LoVo (cell line): ENCODE data around the gene GFOD2.
A peak's percentile ranks its signal among the peaks of the same experiment; 100 is the strongest.

Experiments used
- DNase-seq: peaks from one replicate; pipeline ENCODE4 v3.0.0-alpha.2; 2016; ENCODE audit warnings: low spot score

GFOD2 gene

DNA sequence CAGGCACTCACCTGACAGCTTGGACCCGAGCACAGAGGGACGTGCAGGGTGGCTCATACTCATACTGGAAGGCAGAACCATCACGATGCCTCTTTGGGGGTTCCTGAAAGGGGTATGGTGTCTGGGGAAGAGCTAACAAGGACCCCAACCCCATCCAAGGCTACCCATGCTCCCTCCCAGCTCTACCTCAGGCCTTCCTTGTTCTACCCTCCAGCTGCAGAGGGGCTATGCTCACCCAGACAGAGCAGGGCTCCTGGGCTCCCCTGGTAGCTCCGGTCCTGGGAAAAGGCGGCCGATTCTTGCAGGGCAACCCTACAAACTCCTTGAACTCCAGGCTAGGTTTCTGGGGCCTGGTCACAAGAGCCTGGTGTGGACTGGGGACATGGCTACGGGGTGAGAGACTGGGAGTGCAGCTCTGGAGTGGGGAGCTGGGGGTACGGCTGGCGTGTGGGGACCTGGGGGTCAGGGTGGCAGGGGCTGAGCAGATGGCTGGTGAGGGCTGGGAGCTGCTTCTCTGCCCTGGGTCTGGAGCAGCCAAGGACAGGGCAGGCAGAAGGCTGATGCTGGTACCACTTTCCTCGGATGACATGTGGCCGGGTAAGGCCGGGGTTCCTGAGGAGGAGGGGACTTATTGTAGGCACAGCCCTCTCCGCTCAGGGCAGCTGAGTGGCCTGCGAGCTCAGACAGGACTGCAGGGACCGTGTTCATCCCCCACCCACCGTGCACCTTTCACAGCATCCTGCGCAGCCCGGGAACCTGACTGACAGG is 61.2 kb downstream of the GFOD2 start:
- DNase-seq: no peak

DNA sequence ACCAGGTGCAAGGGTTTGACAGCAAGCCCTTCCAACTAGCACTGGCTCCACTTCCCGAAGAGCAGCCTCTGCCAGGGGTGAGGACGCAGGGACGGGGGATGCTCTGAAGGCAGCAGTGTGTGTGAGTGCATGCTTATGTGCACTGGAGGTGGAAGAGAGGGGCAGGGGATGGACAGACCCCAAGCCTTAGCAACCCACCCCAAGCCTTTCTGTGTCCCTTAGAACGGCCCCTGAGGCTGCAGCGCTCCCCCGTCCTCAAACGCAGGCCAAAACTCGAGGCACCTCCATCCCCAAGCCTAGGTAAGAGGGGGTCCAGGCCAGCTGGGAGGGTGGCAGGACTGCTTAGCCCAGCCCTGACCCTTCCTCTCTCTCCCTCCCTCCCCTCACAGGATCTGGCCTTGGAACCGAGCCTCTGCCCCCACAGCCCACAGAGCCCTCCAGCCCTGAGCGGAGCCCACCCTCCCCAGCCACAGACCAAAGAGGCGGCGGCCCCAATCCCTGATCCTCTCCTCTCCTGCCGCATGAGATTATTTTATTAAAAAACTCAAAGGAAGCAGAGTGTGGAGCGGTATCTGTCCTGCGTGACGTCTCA is 62.0 kb downstream of the GFOD2 start:
- DNase-seq: no peak

DNA sequence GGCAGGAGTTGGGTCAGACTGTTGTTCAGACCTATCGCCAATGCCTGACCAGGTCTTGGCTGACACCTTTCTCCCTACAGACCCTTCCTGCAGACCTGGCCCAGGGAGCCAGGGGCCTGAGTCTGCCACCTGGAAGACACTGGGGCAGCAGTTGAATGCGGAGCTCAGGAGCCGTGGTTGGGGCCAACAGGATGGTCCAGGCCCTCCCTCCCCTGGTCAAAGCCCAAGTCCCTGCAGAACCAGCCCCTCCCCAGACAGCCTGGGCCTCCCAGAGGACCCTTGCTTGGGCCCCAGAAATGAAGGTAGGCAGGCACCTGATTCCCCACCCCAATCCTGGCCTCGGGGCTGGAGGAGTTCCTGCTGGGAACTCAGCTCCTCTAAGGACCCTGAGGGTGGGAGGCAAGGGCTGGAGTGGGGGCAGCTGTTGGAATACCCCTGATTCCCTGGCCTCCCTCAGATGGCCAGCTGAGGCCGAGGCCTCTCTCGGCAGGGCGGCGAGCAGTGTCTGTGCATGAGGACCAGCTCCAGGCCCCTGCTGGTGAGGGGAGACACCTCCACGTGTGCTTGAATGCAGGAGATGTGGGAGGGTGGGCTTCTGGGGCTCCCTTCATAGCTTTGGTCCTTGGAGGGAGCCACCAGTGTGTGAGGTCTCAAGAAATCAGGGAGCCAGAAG is 62.6 kb downstream of the GFOD2 start:
- no peak for DNase-seq

DNA sequence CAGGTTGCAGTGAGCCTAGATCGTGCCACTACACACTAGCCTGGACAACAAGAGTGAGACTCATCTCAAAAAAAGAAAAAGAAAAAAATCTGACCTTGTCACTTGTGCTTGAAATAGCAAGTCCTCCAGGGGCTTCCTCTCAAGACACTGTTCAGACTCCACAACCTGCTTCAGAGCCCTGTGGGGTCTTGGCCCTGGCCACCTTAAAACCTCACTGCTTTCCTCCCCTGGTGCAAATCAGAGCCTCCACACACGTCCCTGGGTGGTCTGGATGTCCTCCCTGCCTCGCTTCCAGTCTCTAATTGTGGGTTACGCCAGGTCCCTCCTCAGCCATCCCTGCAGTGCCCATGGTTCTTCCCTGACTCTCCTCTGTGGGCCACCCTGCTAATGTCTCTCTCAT is 63.8 kb downstream of the GFOD2 start:
- DNase-seq: no peak

DNA sequence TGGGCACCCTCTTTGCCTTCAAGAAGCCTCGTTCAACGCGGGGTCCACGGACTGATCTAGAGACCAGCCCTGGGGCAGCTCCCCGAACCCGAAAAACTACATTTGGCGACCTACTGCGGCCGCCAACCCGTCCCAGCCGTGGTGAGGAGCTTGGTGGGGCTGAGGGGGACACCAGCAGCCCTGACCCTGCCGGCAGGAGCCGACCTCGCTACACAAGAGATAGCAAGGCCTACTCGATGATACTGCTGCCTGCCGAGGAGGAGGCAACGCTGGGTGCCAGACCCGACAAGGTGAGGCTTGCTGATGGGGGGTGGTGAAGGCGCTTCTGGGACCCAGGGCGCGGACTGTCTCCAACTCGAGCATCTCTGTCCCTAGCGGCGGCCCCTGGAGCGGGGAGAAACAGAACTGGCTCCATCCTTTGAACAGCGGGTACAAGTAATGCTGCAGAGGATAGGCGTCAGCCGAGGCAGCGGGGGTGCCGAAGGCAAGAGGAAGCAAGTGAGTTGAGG is 64.7 kb downstream of the GFOD2 start:
- no peak for DNase-seq

DNA sequence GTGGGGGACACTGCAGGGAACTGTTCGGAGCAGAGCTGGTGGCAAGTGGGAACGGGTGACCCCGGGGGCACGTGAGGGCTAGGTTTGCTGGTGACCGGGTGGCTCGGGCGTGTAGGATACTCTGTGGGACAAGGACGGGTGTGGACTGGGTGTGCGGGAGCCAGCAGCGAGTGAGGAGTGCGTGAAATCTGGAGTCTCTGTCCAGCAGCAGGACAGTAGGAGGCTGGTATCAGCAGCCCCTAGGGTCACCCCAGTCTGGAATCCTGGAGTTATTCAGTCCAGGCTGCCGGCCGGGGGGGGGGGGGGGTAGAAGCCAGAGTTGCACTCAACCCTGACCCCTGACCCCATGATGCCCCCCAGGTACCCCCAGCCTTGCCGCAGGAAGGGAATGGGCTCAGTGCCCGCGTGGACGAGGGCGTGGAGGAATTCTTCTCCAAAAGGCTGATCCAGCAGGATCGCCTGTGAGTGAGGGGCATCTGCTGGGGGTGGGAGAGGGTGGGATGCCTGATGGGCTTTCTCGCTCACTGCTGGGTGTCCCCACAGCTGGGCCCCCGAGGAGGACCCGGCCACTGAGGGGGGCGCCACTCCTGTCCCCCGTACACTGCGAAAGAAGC is 65.2 kb downstream of the GFOD2 start:
- DNase-seq: no peak

DNA sequence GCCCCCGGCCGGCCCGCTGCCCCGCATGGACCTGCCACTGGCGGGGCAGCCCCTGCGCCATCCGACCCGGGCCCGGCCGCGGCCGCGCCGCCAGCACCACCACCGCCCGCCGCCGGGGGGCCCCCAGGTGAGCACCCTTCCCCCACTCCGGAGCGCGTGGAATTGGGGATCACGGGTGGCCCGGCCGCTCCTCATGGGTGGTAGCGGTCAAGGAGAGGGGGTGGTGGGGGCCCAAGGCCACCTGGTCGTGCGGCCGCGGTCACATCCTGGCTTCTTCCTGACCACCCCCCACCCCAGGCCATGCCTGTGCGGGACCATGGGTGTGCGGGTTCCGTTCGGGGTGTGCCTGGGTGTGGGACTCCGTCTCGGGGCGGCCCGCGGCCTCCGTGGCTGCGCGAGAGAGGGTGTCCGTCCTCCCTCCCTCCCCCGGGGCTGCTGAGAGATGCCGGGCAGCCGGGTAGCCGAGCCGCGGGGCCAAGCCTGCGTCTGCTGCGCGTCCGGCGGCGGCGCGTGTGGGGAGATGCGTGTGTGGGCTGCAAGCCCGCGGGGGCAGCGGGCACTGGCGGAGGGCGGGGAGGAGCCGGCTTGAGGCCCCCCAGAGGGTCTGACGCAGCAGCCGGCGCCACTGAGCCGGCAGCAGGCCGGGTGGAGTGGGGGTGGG is 65.9 kb downstream of the GFOD2 start:
- DNase-seq: no peak

DNA sequence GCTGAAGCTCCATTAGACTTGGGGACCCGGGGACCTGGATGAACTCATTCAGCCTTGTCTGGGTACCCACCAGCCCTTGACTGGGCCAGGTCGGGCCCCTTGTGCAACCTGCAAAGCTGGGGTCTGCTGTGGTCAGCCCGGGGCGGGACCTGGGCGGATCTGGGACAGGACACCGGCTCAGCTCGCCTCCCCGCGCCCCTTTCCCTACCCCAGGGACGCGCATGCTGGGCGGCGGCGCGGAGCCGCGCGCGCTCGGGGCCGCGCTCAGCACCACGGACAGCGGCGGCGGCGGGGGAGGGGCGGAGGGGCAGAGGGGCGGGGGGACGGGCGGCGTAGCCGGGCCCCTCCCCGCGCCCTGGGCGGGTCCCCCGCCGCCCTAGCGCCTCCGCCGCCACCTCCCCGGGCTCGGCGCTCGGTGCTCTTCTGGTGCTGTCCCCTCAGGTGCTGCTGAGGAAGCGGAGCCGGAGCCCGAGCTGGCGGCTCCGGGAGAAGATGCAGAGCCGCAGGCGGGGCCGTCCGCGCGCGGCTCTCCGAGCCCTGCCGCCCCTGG is 66.5 kb downstream of the GFOD2 start:
- DNase-seq: peak; percentile 58

DNA sequence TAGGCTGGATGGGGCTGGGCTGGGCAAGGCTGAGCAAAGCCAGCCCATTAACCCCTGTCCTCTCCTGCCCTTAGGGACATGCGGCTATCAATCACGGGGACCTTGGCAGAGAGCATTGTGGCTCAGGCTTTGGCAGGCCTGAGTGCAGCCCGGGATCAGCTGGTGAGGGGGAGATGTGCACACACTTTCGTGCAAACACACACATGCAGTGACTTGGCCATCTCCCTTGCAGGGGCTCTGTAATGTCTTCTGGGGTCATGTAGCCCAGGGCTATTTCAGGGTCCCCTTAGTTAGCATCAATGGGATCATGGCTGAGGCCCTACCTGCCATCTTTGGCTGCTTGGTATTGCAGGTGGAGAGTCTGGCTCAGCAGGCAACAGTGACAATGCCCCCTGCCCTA is 67.3 kb downstream of the GFOD2 start:
- DNase-seq: no peak

DNA sequence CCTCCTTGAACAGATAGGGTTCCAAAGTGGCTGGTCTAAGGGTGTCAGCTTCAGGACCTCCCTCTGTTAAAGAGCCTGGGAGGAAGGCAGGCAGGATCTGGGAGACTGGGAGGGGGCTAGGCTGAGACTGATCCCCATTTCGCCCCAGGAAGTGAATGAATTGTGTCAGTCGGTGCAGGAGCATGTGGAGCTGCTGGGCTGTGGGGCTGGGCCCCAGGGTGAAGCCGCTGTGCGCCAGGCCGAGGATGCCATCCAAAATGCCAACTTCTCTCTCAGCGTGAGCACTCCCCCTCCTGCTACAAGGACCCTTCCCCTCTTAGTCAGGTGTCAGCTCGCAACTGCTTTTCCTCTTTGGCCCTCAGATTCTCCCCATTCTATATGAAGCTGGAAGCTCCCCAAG is 68.1 kb downstream of the GFOD2 start:
- no peak for DNase-seq

DNA sequence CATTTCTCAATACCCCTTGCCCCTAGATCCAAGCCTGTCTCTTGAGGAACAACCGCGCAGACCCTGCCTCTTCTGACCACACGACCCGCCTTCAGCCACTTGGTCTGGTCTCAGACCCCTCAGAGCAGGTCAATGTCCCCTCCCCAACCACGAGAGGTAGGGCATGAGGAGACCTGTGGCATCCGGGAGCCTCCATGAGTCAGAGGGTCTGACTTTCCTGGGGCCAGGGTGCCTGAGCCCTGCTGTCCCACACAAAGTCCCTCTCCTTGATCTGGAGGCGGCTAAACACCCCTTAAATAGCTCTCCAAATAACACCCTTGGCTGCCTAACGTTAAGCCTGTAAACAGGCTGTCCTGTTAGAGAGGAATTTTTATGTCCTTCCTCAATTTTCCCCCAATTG is 69.1 kb downstream of the GFOD2 start:
- DNase-seq: no peak

DNA sequence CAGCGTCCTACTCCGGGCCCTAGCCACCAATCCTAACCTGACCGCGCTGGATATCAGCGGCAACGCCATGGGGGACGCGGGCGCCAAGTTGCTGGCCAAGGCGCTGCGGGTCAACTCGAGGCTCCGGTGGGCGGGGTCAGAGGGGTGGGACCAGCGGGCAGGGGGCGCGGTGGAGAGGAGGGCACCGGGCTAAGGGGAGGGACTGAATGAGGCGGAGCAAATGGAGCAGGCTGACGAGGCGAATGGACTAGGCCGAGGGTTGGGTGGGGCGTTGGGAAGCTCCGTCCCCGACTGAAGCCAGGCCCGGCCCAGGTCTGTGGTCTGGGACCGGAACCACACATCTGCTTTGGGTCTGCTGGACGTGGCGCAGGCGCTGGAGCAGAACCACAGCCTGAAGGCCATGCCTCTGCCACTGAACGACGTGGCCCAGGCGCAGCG is 69.6 kb downstream of the GFOD2 start:
- DNase-seq: no peak

DNA sequence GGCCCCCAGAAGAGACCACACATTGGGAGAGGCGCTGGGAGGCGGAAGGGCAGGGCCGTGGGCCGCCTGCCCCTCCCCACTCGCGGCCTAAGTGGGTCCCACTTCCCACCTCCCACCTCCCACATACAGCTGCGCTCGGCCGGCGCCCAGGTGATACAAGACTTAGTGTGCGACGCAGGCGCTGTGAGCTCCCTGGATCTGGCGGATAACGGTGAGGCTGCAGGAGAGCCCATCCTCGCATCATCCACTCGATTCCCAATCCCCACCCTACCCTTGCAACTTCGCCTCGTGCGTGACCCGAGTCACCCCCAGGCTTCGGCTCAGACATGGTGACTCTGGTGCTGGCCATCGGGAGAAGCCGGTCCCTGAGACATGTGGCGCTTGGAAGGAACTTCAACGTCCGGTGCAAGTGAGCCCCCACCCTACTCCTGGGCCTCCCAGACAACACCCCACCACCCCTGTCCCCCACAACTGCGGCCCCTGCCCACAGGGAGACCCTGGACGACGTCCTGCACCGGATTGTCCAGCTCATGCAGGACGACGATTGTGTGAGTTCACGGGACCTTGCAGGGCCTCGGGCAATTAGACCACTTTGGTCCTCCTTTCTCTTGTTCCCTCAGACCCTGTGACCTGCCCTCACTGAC is 70.2 kb downstream of the GFOD2 start:
- DNase-seq: no peak

DNA sequence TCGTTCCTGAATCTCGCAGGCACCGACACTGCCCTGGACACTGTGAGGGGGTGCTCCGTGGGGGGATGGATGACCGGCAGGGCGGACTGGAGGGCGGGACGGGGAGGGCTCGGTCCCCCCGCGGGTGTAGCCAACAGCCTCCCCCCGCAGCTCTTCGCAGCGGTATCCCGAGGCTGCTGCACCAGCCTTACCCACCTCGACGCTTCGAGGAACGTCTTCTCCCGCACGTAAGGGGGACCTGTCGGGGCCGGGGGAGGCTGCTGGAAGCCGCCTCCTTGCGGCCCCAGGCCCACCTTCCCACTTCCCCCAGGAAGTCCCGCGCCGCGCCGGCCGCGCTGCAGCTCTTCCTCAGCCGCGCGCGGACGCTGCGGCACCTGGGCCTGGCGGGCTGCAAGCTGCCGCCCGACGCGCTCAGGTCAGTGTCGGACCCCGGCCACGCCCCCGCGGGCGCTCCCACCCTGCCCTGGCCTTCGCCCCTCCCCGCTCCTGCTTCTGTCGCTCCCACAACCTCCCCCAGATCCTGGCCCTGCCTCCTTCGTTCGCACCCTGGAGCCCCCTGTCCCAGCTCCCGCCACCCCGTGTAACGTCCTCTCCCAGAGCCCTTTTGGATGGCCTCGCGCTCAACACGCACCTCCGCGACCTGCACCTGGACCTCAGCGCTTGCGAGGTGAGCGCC is 70.9 kb downstream of the GFOD2 start:
- no peak for DNase-seq

DNA sequence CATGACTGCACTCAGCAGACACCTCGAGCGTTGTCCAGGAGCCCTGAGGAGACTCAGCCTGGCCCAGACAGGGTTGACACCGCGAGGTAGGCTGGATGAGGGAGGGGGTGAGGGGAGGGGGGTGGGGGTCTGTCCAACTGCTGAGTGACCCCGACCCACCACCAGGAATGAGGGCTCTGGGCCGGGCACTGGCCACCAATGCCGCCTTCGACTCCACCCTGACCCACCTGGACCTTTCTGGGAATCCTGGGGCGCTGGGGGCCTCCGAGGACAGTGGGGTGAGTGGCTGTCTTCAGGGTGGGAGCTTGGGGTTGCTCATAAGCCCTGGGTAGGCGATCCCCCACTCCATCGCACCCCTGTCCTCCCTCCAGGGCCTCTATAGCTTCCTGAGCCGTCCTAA is 71.4 kb downstream of the GFOD2 start:
- no peak for DNase-seq

DNA sequence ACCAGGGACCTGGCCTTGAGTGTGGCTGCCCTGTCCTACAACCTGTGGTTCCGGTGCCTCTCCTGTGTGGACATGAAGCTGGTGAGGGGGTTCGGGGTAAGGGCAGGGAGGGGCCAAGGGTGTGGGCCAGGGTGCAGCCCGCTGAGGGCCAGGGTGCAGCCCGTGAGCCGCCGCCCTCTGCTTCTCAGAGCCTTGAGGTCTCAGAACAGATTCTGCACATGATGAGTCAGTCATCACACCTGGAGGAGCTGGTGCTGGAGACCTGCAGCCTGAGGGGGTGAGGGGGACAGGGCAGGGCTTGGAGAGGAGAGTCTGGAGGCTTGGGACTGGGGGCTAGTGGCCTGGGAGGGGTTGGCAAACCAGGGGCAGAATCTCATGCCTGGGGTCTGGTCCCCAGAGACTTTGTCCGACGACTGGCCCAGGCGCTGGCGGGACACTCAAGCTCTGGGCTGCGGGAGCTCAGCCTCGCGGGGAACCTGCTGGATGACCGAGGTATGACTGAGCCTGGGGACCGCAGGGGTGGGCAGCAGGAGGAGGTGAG is 71.9 kb downstream of the GFOD2 start:
- DNase-seq: no peak

DNA sequence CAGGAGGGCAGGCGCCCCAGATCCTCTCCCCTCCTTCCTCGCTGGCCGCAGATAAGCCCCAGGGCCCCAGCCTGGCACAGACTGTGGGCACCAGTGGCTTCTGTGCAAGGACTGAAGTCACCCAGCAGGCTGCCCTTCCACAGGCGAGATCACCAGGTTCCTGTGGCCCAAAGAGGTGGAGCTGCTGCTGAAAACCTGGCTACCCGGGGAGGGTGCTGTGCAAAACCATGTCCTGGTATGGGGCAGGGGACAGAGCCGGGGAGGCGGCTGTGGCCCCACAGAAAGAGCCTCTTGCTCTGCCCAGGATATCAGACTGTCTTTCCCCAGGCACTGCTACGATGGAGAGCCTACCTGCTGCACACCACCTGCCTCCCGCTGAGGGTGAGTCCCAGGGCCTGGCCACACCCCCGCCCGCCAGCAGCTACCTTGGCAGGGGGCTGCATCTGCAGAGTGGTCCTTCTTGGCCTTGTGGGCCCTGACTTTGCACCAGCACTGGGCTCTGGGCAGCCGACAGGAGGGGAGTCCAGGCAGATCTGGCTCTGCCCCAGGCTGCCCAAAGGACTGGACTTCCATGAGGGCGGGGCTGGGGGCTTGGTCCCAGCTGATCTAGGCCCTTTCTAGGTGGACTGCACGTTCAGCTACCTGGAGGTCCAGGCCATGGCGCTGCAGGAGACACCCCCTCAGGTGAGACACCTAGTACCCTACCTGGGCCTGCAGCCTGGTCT is 73.6 kb downstream of the GFOD2 start:
- DNase-seq: no peak

DNA sequence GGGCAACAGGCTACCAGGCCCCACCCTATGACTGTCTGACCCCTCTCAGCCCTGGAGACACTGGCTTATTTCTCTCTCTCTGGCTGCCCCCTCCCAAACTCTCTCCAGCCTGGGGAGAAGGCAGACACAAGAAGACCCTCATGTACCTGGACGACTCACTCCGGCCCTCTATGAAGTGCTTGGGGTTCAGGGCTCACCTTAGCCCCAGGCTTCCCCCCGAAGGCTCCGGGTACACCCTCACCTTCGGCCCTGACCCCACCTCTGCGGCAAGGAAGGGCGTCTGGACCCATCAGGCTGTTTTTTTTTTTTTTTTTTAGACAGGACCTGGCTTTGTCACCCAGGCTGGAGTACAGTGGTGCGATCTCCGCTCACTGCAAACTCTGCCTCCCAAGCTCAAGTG is 75.1 kb downstream of the GFOD2 start:
- DNase-seq: no peak

DNA sequence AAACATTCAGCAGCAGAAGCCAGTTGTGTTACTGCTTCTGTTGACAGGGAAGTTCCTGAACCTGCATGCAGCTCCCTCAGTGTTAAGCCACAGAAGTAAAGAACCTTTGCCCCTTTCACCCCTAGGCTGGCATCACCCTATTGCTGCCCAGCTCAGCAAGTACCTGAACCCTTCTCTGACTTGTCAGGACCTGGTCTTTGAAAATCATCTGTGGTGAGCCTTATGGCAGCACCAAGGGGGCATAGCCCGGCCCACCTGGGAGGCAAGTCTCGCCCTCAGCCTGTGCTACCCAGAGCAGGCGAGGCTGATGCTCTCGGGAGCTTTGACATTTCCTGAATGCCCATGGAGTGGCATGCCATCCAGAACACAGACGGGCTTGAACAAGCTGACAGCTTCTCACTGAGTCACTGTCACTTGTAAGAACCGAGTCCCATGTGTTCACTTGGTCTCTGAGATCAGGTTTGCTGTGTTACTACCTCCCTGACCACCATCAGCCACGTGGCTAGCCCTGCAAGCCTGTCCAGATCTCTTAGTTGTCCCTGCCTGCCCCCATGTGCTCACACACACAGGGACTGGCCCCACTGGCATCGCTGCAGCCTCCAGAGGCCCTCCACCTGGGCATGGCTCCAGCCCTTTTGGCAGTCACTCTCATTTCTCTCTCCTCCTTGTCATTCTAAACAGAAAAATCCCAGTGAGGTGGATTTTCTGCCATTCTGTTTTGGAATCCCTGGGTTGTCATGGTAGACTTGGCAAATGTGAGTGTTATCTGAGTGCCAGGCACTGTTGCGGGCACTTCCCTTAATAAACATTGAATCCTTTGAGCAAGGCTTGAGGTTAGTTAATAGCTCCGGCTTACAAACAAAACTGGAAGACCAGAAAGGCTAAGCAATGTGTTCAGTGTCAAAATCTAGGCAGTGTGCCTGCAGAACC is 77.1 kb downstream of the GFOD2 start:
- no peak for DNase-seq
